Stimulated activated CD4-positive, alpha-beta T cell treated with anti-CD3 and anti-CD28 coated beads, Interleukin-12 subunit alpha, Interleukin-12 subunit beta, amount 100 ng/mL, for 4 hours (primary cell): ENCODE measurements around the gene STH.
"Not testable (repeated sequence)": the region's sequence is repeated elsewhere in the genome, so short reads cannot be mapped to it uniquely, and the experiment has no call there.

Experiments
- DNase-seq: peaks from one replicate; pipeline ENCODE4 v3.0.0-alpha.2; 2020

The STH gene

GRCh38 chr17:45998987-45999899 is at the start of gene STH:
Gene STH, plus strand, starts transcription at chr17:45999250. Its CDS starts 30 bp downstream, at chr17:45999280.
- no peak for DNase-seq

DNA sequence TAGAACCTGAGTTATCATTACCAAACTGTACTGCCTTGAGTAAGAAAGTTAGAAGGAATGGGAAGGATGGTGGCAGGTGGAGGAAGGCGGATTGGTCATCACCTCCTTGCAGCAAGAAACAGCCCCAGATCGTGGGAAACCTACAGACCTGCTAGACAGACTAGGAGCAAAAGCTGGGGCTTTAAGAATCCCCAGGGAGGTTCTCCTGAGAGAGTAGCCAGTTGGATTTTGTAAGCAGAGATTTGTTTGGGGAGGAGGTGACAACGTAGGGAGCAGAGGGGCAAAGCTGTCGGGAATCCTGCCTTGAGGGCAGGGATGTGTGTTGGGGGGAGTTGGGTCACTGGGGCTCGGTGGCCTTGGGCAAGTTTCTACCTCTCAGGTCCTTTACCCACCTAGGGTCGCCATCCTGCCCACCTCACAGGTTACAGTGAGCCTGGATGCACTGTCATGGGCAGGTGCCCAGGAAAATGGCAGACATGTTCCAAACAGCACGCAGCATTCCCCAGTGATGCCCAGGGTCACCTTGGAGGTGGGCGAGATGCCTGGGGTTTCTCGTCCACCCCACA is 49.2 kb upstream of the STH start:
- DNase-seq, result no peak

DNA sequence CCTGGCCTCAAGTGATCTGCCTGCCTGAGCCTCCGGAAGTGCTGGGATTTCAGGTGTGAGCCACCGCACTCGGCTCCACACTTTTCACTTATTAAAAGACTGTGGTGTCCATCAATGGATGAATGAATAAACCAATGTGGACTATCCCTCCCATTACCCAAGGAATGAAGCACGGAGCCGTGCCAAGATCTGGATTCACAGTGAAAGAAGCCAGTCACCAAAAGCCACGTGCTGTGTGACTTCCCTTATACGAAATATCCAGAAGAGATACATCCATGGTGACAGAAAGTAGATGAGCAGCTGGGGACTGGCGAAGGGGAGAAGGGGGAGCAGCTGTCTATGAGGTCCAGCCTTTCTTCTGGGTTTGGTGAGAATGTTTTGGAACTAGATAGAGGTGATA is 48.2 kb upstream of the STH start:
- no peak for DNase-seq

DNA sequence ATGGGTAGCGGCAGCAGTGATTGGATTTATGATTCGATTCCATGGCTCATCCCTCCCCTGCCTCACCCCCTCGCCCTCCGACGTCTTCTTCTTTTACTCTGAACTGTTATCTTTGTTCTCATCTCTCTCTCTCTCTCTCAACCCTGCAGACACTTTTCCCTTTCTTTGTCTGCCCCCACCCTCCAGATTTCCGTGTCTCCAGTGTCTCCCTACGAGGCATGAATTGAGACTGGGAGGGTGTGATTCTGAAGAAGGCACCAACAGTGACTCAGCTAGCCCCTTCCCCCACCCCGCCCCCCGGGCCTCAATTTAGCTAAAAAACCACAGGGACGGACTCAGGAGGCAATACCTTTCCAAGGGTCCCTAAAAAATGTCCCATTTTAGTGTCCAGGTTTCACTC is 47.6 kb upstream of the STH start:
- no peak for DNase-seq

GRCh38 chr17:45951941-45952340 is 47.1 kb upstream of the STH start:
- no peak for DNase-seq

DNA sequence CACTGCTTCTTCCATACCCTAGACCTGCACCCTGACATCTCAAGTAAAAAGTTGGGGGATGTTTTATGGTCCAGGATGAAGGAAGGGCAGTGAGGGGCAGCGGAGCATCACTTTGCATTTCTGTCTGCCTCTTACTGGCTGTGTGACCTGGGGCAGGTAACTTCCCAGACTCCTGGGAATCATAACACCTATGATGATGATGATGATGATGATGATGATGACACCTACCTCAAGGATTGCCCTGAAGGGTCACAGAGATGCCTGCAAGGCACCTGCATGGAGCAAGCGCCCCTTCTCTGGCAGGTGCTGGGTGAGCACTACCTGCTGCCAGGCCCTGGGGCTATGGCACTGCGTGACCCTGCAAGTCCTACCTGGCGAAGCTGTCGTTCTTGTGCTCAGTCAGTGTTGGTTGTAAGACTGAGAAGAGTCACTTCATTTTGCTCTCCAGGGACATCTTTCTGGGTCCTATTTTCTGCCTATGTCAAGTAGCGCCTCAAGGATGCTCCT is 46.2 kb upstream of the STH start:
- DNase-seq, result no peak

DNA sequence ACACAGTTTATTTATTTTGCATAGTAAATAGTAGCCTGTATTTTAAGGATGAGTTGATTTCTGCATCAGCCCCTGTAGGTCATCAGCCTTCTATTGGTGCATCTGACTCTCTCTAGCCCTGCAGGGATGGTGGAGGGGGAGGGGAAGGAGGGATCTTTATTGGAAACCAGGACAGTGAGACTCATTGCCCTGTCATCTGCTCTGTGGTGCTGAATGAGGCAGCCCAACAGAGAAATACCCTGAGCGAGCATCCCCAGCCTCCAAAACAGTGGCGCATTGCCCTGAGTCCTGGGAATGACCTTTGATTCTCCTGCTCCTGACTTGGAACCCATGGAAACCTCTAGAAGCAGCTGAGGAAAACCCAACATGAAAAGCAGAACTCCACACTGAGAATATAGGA is 45.5 kb upstream of the STH start:
- no peak for DNase-seq

- DNase-seq, result no peak
These were observed 44.1 kb upstream of the STH start for GRCh38 chr17:45954914-45955313.

GRCh38 chr17:45955326-45955725 is 43.7 kb upstream of the STH start:
- DNase-seq, result no peak

DNA sequence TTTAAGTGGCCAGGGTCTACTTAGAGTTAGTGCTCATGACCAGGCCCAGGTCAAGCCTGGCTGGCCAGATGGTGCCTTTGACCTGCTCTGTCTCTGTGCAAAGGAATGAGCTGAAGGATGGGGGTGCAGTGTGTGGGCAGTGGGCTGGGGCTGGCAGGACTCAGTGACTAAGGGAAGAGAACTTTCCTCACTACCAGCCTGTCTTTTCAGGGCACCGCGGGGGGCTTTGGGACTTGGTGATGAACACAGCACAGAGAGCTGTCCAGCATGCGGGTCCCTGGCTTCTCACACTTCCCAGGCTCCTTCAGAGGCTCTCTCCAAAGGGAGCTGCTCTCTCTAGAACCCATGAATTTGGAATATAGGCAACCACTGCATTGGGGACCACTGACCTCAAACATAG is 43.0 kb upstream of the STH start:
- no peak for DNase-seq

DNA sequence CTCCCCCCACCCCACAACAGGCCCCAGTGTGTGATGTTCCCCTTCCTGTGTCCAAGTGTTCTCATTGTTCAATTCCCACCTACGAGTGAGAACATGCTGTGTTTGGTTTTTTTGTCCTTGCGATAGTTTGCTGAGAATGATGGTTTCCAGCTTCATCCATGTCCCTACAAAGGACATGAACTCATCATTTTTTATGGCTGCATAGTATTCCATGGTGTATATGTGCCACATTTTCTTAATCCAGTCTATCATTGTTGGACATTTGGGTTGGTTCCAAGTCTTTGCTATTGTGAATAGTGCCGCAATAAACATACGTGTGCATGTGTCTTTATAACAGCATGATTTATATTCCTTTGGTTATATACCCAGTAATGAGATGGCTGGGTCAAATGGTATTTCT is 42.3 kb upstream of the STH start:
- not testable (repeated sequence) for DNase-seq

GRCh38 chr17:45958307-45958706 is 40.7 kb upstream of the STH start:
- DNase-seq, result no peak

- DNase-seq, result no peak
These were observed 39.9 kb upstream of the STH start for GRCh38 chr17:45958994-45959665.

GRCh38 chr17:45960311-45960710 is 38.7 kb upstream of the STH start:
- no peak for DNase-seq

GRCh38 chr17:45961206-45961605 is 37.8 kb upstream of the STH start:
- no peak for DNase-seq

DNA sequence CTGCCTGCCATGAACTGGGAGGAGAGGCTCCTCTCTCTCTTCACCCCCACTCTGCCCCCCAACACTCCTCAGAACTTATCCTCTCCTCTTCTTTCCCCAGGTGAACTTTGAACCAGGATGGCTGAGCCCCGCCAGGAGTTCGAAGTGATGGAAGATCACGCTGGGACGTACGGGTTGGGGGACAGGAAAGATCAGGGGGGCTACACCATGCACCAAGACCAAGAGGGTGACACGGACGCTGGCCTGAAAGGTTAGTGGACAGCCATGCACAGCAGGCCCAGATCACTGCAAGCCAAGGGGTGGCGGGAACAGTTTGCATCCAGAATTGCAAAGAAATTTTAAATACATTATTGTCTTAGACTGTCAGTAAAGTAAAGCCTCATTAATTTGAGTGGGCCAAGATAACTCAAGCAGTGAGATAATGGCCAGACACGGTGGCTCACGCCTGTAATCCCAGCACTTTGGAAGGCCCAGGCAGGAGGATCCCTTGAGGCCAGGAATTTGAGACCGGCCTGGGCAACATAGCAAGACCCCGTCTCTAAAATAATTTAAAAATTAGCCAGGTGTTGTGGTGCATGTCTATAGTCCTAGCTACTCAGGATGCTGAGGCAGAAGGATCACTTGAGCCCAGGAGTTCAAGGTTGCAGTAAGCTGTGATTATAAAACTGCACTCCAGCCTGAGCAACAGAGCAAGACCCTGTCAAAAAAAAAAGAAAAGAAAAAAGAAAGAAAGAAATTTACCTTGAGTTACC is 36.7 kb upstream of the STH start:
- DNase-seq, result no peak

- DNase-seq, result no peak
These were observed 35.8 kb upstream of the STH start for GRCh38 chr17:45963283-45963682.

DNA sequence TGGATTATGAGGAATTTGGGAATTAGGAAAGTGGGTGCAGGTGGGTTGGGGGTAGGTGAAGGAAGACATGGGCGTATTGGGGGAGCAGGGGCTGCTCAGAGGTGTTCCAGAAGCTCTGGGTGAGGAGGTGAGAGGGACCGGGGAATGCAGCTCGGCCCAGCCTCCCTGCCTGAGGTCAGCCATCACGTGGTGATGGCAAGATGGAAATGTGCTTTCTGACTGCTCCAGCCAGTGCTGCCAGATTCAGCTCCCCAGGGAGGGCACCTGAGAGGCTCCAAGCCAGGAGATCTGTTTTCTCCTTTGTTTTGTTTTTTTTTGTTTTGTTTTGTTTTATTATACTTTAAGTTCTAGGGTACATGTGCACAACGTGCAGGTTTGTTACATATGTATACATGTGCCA is 35.2 kb upstream of the STH start:
- DNase-seq, result no peak

- no peak for DNase-seq
These were observed 34.4 kb upstream of the STH start for GRCh38 chr17:45964634-45965033.

- DNase-seq, result no peak
These were observed 33.2 kb upstream of the STH start for GRCh38 chr17:45965812-45966211.

- no peak for DNase-seq
These were observed 32.3 kb upstream of the STH start for GRCh38 chr17:45966606-45967280.

DNA sequence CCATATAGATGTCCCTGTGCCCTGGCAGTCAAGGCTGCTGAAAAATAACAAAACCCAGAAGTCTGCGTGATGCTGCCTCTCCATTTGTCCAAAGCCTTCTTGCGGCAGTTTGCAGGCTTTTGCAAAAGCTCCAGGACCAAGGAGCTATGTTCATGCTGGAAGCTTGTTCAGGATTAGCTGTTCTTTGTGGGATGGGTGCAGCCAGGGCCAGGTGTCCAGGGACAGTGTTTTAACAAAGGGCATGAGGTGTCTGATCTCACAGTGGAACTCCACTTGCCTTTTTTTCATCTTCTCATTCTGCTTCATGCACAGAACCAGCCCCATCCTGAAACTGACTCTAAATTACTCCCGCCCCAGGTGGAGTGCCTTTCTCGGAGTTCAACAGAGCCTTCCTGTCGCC is 31.7 kb upstream of the STH start:
- DNase-seq, result no peak

GRCh38 chr17:45968732-45969131 is 30.3 kb upstream of the STH start:
- no peak for DNase-seq
